NCI-H2029 (cell line): ENCODE measurements around the gene AGTR1.
"Not testable (repeated sequence)": the region's sequence is repeated elsewhere in the genome, so short reads cannot be mapped to it uniquely, and the experiment has no call there.

Experiments
- DNase-seq: peaks from one replicate; lab custom pipeline; 2025; lab: John Stamatoyannopoulos, UW

AGTR1 gene

GRCh38 chr3:148718982-148719862, 21.5 kb downstream of the AGTR1 start:
- DNase-seq, result no peak

DNA sequence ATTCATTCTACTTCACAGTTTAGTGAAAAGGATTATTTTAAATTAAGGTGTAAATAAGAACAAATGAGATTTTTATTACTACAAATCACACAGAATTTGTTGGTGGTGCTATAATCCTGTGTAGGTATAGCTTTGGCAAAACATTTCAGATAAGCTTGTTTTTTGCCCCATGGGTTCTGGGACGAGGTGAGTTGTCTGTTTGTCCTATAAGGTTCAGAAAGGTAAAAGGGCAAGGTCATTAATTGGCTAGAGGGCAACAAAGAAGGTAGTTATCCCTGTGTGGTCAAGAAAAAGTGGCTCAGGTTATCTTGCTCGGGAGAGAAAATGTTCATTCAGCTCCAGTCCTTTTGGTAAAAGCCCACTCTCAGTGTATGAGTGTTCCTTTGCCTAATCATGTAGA, 23.2 kb downstream of the AGTR1 start:
- no peak for DNase-seq

- no peak for DNase-seq
These were observed 25.9 kb downstream of the AGTR1 start for GRCh38 chr3:148723631-148724030.

DNA sequence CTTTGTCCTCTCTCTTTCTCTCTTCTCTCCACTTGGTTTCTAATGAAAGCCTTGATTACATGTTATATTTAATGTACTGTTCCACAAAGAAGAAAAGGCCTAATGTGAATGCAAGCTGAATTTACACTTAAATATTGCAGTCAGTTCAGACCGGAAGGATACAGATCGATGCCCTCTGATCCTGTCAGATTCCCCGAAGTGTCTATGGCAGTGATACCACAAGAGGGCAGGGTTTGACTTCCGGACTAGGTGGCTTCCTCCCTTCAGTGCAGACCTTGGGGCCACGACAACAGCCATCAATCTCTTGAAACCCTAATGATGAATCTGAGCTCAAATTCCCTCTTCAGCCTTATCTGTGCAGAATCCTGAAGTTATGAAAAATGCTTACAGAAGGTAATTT, 29.5 kb downstream of the AGTR1 start:
- DNase-seq, result peak; percentile 59

DNA sequence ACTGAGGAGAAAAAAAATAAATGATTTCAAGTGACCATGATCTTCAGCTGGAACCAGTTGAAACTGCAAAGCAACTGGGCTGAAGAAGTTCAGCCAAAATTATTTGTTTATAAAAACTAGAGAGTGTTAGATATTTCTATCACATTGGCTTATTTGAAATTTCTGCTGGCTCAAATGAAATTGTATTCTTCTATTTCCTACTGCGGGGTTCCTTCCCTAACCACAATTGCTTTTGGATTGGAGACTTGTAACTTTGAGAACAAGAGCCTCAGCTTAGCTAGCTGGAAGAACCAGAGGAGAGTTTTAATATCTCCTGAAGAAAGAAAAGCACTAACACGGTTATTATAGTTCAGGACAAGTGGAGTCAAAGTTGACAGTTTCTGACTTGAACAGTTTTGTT, 31.1 kb downstream of the AGTR1 start:
- DNase-seq, result no peak

- DNase-seq, result no peak
These were observed 31.9 kb downstream of the AGTR1 start for GRCh38 chr3:148729476-148730055.

- no peak for DNase-seq
These were observed 33.0 kb downstream of the AGTR1 start for GRCh38 chr3:148730676-148731075.

DNA sequence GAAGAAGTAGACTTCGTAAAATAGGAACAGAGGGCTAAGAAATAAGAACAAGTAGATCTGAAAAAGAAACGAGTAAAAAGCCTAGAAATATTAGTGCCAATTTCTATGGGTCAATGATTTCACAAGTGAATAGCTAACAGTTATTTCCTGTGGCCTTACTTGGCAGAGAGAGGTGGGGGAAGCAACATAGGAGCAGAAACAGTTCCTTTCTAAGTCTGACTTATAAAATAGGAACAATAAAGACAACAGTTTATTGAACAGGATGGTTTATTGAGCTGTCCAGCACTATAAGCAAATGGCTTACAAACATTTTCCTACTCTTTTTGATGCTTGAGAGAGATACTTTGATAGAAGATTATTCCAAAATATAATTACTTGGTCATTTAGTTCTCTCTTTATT, 37.9 kb downstream of the AGTR1 start:
- DNase-seq, result peak; percentile 35

- no peak for DNase-seq
These were observed 38.4 kb downstream of the AGTR1 start for GRCh38 chr3:148736086-148736485.

GRCh38 chr3:148737104-148737530, 39.4 kb downstream of the AGTR1 start:
- DNase-seq, result no peak

GRCh38 chr3:148739720-148740119, 42.0 kb downstream of the AGTR1 start:
- no peak for DNase-seq

DNA sequence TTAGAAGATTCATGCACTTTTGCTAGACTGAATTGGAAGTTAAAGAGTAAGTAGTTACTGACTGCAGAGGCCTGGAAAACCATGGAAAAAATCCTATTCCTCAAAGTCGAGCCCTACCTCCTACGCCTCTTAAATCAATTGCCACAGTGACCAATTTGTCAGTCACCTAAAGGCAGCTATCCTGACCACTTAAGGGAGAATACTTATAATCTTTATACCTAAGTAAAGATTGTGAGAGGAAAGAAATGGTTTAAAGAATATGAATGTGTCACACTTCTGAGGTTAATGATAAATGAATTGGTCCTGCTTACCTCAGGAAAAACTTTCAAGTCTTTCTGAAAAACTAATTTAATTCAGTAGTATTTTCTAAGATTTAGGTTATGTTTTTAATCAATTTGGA, 42.6 kb downstream of the AGTR1 start:
- DNase-seq, result no peak

DNA sequence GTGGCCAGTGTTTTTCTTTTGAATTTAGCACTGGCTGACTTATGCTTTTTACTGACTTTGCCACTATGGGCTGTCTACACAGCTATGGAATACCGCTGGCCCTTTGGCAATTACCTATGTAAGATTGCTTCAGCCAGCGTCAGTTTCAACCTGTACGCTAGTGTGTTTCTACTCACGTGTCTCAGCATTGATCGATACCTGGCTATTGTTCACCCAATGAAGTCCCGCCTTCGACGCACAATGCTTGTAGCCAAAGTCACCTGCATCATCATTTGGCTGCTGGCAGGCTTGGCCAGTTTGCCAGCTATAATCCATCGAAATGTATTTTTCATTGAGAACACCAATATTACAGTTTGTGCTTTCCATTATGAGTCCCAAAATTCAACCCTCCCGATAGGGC, 43.5 kb downstream of the AGTR1 start:
- DNase-seq, result no peak

GRCh38 chr3:148742118-148742517, 44.4 kb downstream of the AGTR1 start:
- DNase-seq, result no peak

DNA sequence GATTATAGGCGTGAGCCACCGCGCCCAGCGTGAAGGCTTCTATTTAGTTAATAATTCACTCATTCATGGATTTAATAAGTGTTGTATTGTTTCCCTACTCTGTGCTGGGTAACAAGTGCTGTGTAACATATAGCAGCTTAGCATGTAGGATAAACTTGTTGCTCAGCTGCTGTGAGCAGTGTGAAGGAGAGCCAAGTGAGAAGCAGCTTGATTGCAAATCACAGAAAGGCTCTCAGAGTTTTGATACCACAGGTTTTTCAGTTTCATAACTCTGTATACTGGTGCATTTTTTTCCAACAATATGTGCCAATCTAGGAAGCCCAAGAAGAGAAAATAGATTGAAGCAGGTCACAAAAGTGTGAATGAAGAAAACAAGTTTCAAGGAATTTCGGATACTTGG, 48.4 kb downstream of the AGTR1 start:
- DNase-seq, result no peak

- no peak for DNase-seq
These were observed 50.6 kb downstream of the AGTR1 start for GRCh38 chr3:148748283-148748682.

DNA sequence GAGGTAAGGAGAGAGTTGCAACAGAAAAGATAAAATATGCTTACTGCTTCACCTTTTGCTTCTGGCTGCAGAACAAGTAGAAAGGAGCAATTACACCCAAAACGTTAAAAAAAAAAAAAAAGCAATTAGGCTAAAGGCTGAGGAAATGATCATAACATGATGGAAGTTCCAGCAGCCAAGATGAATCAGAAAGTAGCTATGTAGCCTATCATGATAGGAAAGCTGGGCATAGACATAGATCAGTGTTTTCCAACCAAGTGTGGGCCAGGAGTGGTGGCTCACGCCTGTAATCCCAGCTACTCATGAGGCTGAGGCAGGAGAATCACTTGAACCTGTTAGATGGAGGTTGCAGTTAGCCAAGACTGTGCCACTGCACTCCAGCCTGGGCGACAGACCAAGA, 52.6 kb downstream of the AGTR1 start:
- DNase-seq, result no peak

GRCh38 chr3:148751461-148751860, 53.8 kb downstream of the AGTR1 start:
- DNase-seq, result no peak

GRCh38 chr3:148753385-148753784, 55.7 kb downstream of the AGTR1 start:
- not testable (repeated sequence) for DNase-seq

- DNase-seq, result no peak
These were observed 57.9 kb downstream of the AGTR1 start for GRCh38 chr3:148755570-148755969.

GRCh38 chr3:148756311-148756710, 58.6 kb downstream of the AGTR1 start:
- DNase-seq, result no peak

DNA sequence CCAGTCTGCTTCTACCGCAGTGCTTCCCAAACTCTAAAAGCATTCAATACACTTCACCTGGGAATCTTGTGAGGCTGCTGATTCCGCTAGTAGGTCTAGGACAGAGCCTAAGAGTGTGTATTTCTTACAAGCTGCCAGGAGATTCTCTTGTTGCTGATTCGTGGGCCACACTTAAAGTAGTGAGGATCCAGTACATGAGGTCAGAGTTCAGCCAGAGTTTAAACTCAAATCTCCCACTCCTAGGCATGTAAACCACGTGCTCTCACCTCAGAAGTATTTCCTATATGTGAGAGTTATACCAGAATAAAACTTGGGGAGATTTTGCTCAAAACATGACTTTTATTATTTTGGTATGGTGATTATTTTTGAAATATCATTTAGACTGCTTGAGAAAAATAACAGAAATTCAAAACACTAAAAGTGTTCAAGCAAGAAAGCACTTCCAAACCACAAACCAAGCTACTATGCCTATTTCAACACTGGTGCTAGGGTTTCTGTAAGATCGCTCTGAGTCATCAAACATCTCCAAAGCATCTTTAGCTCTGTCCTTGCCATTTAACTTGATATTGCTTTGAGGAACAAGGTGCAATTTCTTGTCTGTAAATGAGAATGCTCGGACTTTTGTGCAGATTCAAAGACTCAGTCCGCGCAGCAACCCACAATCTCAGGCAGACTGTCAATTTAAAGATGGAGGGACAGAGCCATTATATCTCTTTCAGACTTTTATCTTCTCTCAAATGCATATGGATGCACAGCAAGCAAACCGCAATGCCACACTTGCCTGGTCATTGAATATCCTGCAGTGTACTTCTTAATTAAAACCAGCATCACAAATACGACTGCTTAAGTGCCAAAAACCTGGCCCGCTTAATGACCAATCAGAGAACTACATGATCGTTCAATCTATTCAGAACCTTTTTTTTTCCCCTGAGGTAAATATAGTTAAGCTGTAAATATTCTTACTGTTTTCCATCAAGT, 59.8 kb downstream of the AGTR1 start:
- no peak for DNase-seq
